ENCODE data around the gene RABIF. TPM values are rescaled to one million over a fixed set of nuclear protein-coding genes. Genes with fewer than 3 reads are reported as not detected.

The RABIF gene
- polyA plus RNA-seq, 4 donors: 7.8 to 11.2 (median 10.3) TPM

GRCh38 chr1:202892501-202892900, 3.6 kb upstream of the RABIF start:
- WGBS, 3 donors: 92 to 96% (median 95%) methylated on average over 7 of the region's 7 CpGs
- no peaks in the 10 kb centered on the region for H3K9me3 ChIP-seq (ENCODE audit: control insufficient read depth in 2 of 2, insufficient read depth in 1 of 2, low read depth in 1 of 2, low read length in 1 of 2)
- H3K4me1 ChIP-seq (ENCODE audit: control insufficient read depth in 3 of 3, insufficient read depth in 2 of 3, low read depth in 1 of 3, low read length in 2 of 3): peaks cover 0 to 5% (median 4%) of the 10 kb centered on the region in 3 donors
- no peak for FAIRE-seq
- no peak for DNase-seq
- no peak overlapping the region for H3K27ac ChIP-seq (ENCODE audit: low read depth in 1 of 3, low read length in 2 of 3)
- no peaks in the 10 kb centered on the region for H3K27me3 ChIP-seq (ENCODE audit: control insufficient read depth in 3 of 3, insufficient read depth in 3 of 3, low read length in 3 of 3)
- peaks cover 2 to 28% (median 24%) of the 10 kb centered on the region in 3 donors for H3K36me3 ChIP-seq (ENCODE audit: control insufficient read depth in 3 of 3, insufficient read depth in 2 of 3, low read depth in 1 of 3, low read length in 3 of 3)
- H3K4me3 ChIP-seq (ENCODE audit: low read depth in 1 of 3, low read length in 3 of 3): no peak overlapping the region

DNA sequence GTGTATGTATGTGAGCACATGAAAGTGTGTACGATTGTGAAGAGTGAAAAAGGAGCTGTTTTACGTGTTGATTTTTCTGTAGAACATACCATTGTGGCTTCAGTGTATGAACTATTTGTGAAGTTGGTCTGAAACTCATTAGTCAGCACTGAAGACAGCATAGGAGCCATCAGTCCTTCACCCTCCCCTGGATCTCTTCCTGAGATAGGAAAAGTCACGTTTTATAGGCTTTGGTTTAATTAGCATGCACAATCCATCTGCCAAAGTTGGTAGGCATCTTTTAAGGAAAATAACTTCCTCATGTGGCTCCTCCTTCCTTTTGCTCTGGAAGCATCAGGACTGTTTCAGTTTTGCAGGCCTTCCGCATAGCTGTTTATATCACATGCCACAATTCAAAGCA, 1.4 kb upstream of the RABIF start:
- FAIRE-seq: no peak

DNA sequence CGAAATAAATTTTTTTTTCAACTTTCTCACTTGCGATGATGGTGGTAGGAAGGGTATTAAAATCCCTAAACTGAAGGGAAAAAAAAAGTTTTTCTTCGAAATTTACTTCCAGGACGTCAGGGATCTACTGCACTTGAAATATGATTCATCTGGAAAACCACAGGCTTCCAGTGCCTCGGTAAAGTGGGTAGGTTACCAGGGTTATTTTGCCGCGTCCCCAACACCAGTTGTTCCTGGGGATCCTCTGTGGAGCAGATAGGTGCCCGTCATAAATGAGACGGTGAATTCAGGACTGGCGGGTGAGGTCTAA, 773 bp downstream of the RABIF start:
- H3K4me3 ChIP-seq (ENCODE audit: low read depth in 1 of 3, low read length in 3 of 3): peak overlapping the region; percentile 70 to 96 (median 76)
- 0 to 2% (median 2%) methylated on average over 10 of the region's 10 CpGs for WGBS, 3 donors
- peak overlapping the region; percentile 90 to 99 (median 96) for H3K27ac ChIP-seq (ENCODE audit: low read depth in 1 of 3, low read length in 2 of 3)
- peaks cover 0 to 17% (median 13%) of the 10 kb centered on the region in 3 donors for H3K36me3 ChIP-seq (ENCODE audit: control insufficient read depth in 3 of 3, insufficient read depth in 2 of 3, low read depth in 1 of 3, low read length in 3 of 3)
- peaks cover 0 to 5% (median 4%) of the 10 kb centered on the region in 3 donors for H3K4me1 ChIP-seq (ENCODE audit: control insufficient read depth in 3 of 3, insufficient read depth in 2 of 3, low read depth in 1 of 3, low read length in 2 of 3)
- no peak for DNase-seq
- no peak for FAIRE-seq
- H3K27me3 ChIP-seq (ENCODE audit: control insufficient read depth in 3 of 3, insufficient read depth in 3 of 3, low read length in 3 of 3): no peaks in the 10 kb centered on the region
- H3K9me3 ChIP-seq (ENCODE audit: control insufficient read depth in 2 of 2, insufficient read depth in 1 of 2, low read depth in 1 of 2, low read length in 1 of 2): no peaks in the 10 kb centered on the region

More for the DNA sequence above, 1.4 kb upstream of the RABIF start:
- no peak overlapping the region for H3K27ac ChIP-seq (ENCODE audit: low read depth in 1 of 3, low read length in 2 of 3)
- H3K4me3 ChIP-seq (ENCODE audit: low read depth in 1 of 3, low read length in 3 of 3): no peak overlapping the region
- H3K27me3 ChIP-seq (ENCODE audit: control insufficient read depth in 3 of 3, insufficient read depth in 3 of 3, low read length in 3 of 3): no peaks in the 10 kb centered on the region
- H3K9me3 ChIP-seq (ENCODE audit: control insufficient read depth in 2 of 2, insufficient read depth in 1 of 2, low read depth in 1 of 2, low read length in 1 of 2): no peaks in the 10 kb centered on the region
- DNase-seq: no peak
- peaks cover 0 to 5% (median 4%) of the 10 kb centered on the region in 3 donors for H3K4me1 ChIP-seq (ENCODE audit: control insufficient read depth in 3 of 3, insufficient read depth in 2 of 3, low read depth in 1 of 3, low read length in 2 of 3)
- peaks cover 0 to 21% (median 17%) of the 10 kb centered on the region in 3 donors for H3K36me3 ChIP-seq (ENCODE audit: control insufficient read depth in 3 of 3, insufficient read depth in 2 of 3, low read depth in 1 of 3, low read length in 3 of 3)
- 68 to 80% (median 77%) methylated on average over 4 of the region's 4 CpGs for WGBS, 3 donors

GRCh38 chr1:202880961-202881460, 7.9 kb downstream of the RABIF start:
- FAIRE-seq (no peak), DNase-seq (no peak)
- H3K4me3 ChIP-seq (ENCODE audit: low read depth in 1 of 3, low read length in 3 of 3): no peak overlapping the region
- WGBS, 3 donors: 89 to 94% (median 93%) methylated on average over 10 of the region's 10 CpGs
- H3K4me1 ChIP-seq (ENCODE audit: control insufficient read depth in 3 of 3, insufficient read depth in 2 of 3, low read depth in 1 of 3, low read length in 2 of 3): no peaks in the 10 kb centered on the region
- H3K36me3 ChIP-seq (ENCODE audit: control insufficient read depth in 3 of 3, insufficient read depth in 2 of 3, low read depth in 1 of 3, low read length in 3 of 3): peaks cover 10 to 17% (median 15%) of the 10 kb centered on the region in 3 donors
- H3K27ac ChIP-seq (ENCODE audit: low read depth in 1 of 3, low read length in 2 of 3): no peak overlapping the region
- no peaks in the 10 kb centered on the region for H3K9me3 ChIP-seq (ENCODE audit: control insufficient read depth in 2 of 2, insufficient read depth in 1 of 2, low read depth in 1 of 2, low read length in 1 of 2)
- H3K27me3 ChIP-seq (ENCODE audit: control insufficient read depth in 3 of 3, insufficient read depth in 3 of 3, low read length in 3 of 3): no peaks in the 10 kb centered on the region

GRCh38 chr1:202880062-202880461, 8.9 kb downstream of the RABIF start:
- FAIRE-seq (no peak), DNase-seq (no peak)
- Histone ChIP-seq H3K4me3 (ENCODE audit: low read depth in 1 of 3, low read length in 3 of 3) (no peak overlapping the region), H3K27ac (ENCODE audit: low read depth in 1 of 3, low read length in 2 of 3) (no peak overlapping the region), H3K36me3 (ENCODE audit: control insufficient read depth in 3 of 3, insufficient read depth in 2 of 3, low read depth in 1 of 3, low read length in 3 of 3) (peaks cover 10 to 17% (median 15%) of the 10 kb centered on the region in 3 donors), H3K27me3 (ENCODE audit: control insufficient read depth in 3 of 3, insufficient read depth in 3 of 3, low read length in 3 of 3) (no peaks in the 10 kb centered on the region), H3K4me1 (ENCODE audit: control insufficient read depth in 3 of 3, insufficient read depth in 2 of 3, low read depth in 1 of 3, low read length in 2 of 3) (no peaks in the 10 kb centered on the region), H3K9me3 (ENCODE audit: control insufficient read depth in 2 of 2, insufficient read depth in 1 of 2, low read depth in 1 of 2, low read length in 1 of 2) (no peaks in the 10 kb centered on the region)

DNA sequence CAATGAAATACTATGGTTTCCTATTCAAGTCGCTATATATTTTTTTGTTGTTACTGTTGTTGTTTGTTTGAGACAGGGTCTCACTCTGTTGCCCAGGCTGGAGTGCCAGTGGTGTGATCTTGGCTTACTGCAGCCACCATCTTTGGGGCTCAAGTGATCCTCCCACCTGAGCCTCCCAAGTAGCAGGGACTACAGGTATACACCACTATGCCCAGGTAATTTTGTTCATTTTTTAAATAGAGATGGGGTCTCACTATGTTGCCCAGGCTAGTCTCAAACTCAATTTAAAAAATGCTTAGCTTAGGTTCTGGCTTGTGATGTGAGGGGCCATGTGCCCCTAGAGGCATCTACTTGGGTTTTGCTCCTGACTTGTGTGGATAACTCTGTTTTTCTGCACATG, 9.8 kb downstream of the RABIF start:
- no peaks in the 10 kb centered on the region for H3K4me1 ChIP-seq (ENCODE audit: control insufficient read depth in 3 of 3, insufficient read depth in 2 of 3, low read depth in 1 of 3, low read length in 2 of 3)
- no peak overlapping the region for H3K4me3 ChIP-seq (ENCODE audit: low read depth in 1 of 3, low read length in 3 of 3)
- no peak overlapping the region for H3K27ac ChIP-seq (ENCODE audit: low read depth in 1 of 3, low read length in 2 of 3)
- peaks cover 10 to 14% (median 13%) of the 10 kb centered on the region in 3 donors for H3K36me3 ChIP-seq (ENCODE audit: control insufficient read depth in 3 of 3, insufficient read depth in 2 of 3, low read depth in 1 of 3, low read length in 3 of 3)
- H3K27me3 ChIP-seq (ENCODE audit: control insufficient read depth in 3 of 3, insufficient read depth in 3 of 3, low read length in 3 of 3): no peaks in the 10 kb centered on the region
- no peak for FAIRE-seq
- 97 to 100% (median 100%) methylated on average over 1 of the region's 1 CpG for WGBS, 3 donors
- no peak for DNase-seq
- H3K9me3 ChIP-seq (ENCODE audit: control insufficient read depth in 2 of 2, insufficient read depth in 1 of 2, low read depth in 1 of 2, low read length in 1 of 2): no peaks in the 10 kb centered on the region

GRCh38 chr1:202873026-202873425, 15.9 kb downstream of the RABIF start:
- WGBS, 3 donors: 86 to 94% (median 91%) methylated on average over 4 of the region's 4 CpGs
- no peak for FAIRE-seq

GRCh38 chr1:202871367-202871766, 17.6 kb downstream of the RABIF start:
- Histone ChIP-seq H3K36me3 (ENCODE audit: control insufficient read depth in 3 of 3, insufficient read depth in 2 of 3, low read depth in 1 of 3, low read length in 3 of 3) (peaks cover 0 to 12% (median 0%) of the 10 kb centered on the region in 3 donors), H3K4me1 (ENCODE audit: control insufficient read depth in 3 of 3, insufficient read depth in 2 of 3, low read depth in 1 of 3, low read length in 2 of 3) (no peaks in the 10 kb centered on the region), H3K27ac (ENCODE audit: low read depth in 1 of 3, low read length in 2 of 3) (no peak overlapping the region), H3K9me3 (ENCODE audit: control insufficient read depth in 2 of 2, insufficient read depth in 1 of 2, low read depth in 1 of 2, low read length in 1 of 2) (no peaks in the 10 kb centered on the region), H3K27me3 (ENCODE audit: control insufficient read depth in 3 of 3, insufficient read depth in 3 of 3, low read length in 3 of 3) (no peaks in the 10 kb centered on the region), H3K4me3 (ENCODE audit: low read depth in 1 of 3, low read length in 3 of 3) (no peak overlapping the region)
- FAIRE-seq (no peak), DNase-seq (no peak)
- WGBS, 3 donors: 76 to 85% (median 84%) methylated on average over 4 of the region's 4 CpGs

More at GRCh38 chr1:202873026-202873425, 15.9 kb downstream of the RABIF start:
- H3K27me3 ChIP-seq (ENCODE audit: control insufficient read depth in 3 of 3, insufficient read depth in 3 of 3, low read length in 3 of 3): no peaks in the 10 kb centered on the region
- H3K4me3 ChIP-seq (ENCODE audit: low read depth in 1 of 3, low read length in 3 of 3): no peak overlapping the region
- H3K4me1 ChIP-seq (ENCODE audit: control insufficient read depth in 3 of 3, insufficient read depth in 2 of 3, low read depth in 1 of 3, low read length in 2 of 3): no peaks in the 10 kb centered on the region
- no peak for DNase-seq
- H3K27ac ChIP-seq (ENCODE audit: low read depth in 1 of 3, low read length in 2 of 3): no peak overlapping the region
- peaks cover 0 to 15% (median 0%) of the 10 kb centered on the region in 3 donors for H3K36me3 ChIP-seq (ENCODE audit: control insufficient read depth in 3 of 3, insufficient read depth in 2 of 3, low read depth in 1 of 3, low read length in 3 of 3)
- H3K9me3 ChIP-seq (ENCODE audit: control insufficient read depth in 2 of 2, insufficient read depth in 1 of 2, low read depth in 1 of 2, low read length in 1 of 2): no peaks in the 10 kb centered on the region

Measured in small intestine (tissue), 7 donors.